Endometrial microvascular endothelial cells (primary cell): ENCODE results near the gene RPL3. TPM values are rescaled to one million over a fixed set of nuclear protein-coding genes. Genes with fewer than 3 reads are reported as not detected.
"Not testable (repeated sequence)": the region's sequence is repeated elsewhere in the genome, so short reads cannot be mapped to it uniquely, and the experiment has no call there.

Experiments
- in situ Hi-C: cut with HindIII; loops from 2 replicates; pipeline ENCODE4 v1.10.0; 2017; ENCODE audit warnings: low sequenced_read_pairs, low pct_unique_long_range_greater_than_20kb; ENCODE audit errors: inconsistent ontology term
- total RNA-seq: library from RNA; depleted of rRNA; stranded (reverse); fragments of >200 nt; gene quantifications from one replicate; pipeline ENCODE4 v1.2.3, GENCODE V29; 2015; ENCODE audit errors: inconsistent ontology term

Gene RPL3
- 1,837 TPM for total RNA-seq

- in situ Hi-C loops = loop anchor here (5.0 kb wide), 1 partner anchor 82 kb away; no protein-coding TSS in a partner anchor
These were observed at the start of gene RPL3 for GRCh38 chr22:39319284-39320022. RPL3 (minus strand) TSS chr22:39319623; CDS start chr22:39319597, 26 bp downstream.

GRCh38 chr22:39369186-39369585, 49.8 kb upstream of the RPL3 start:
- in situ Hi-C loops = no loop called here

GRCh38 chr22:39368461-39368911, 49.1 kb upstream of the RPL3 start:
- in situ Hi-C loops = no loop called here

GRCh38 chr22:39367035-39367434, 47.6 kb upstream of the RPL3 start:
- in situ Hi-C loops = no loop called here

GRCh38 chr22:39365492-39365780, 46.0 kb upstream of the RPL3 start:
- in situ Hi-C loops = no loop called here

- in situ Hi-C loops = no loop called here
These were observed 45.5 kb upstream of the RPL3 start for GRCh38 chr22:39364714-39365491.

GRCh38 chr22:39363751-39364515, 44.5 kb upstream of the RPL3 start:
- in situ Hi-C loops = no loop called here

GRCh38 chr22:39362932-39363331, 43.5 kb upstream of the RPL3 start:
- in situ Hi-C loops = no loop called here

- in situ Hi-C loops = no loop called here
These were observed 42.8 kb upstream of the RPL3 start for GRCh38 chr22:39362271-39362670.

- in situ Hi-C loops = no loop called here
These were observed 42.1 kb upstream of the RPL3 start for GRCh38 chr22:39361496-39361895.

GRCh38 chr22:39360674-39361413, 41.4 kb upstream of the RPL3 start:
- in situ Hi-C loops = no loop called here

GRCh38 chr22:39360242-39360641, 40.8 kb upstream of the RPL3 start:
- in situ Hi-C loops = no loop called here

- in situ Hi-C loops = no loop called here
These were observed 40.3 kb upstream of the RPL3 start for GRCh38 chr22:39359659-39360195.

GRCh38 chr22:39358197-39358596, 38.8 kb upstream of the RPL3 start:
- in situ Hi-C loops = not testable (repeated sequence)

- in situ Hi-C loops = not testable (repeated sequence)
These were observed 38.0 kb upstream of the RPL3 start for GRCh38 chr22:39357110-39358108.

- in situ Hi-C loops = no loop called here
These were observed 37.0 kb upstream of the RPL3 start for GRCh38 chr22:39356464-39356863.

GRCh38 chr22:39355805-39356204, 36.4 kb upstream of the RPL3 start:
- in situ Hi-C loops = not testable (repeated sequence)

GRCh38 chr22:39355080-39355479, 35.7 kb upstream of the RPL3 start:
- in situ Hi-C loops = no loop called here
